Endometrial microvascular endothelial cells (primary cell): ENCODE measurements around the gene IL23A. TPM values are rescaled to one million over a fixed set of nuclear protein-coding genes. Genes with fewer than 3 reads are reported as not detected.

Source experiments
- in situ Hi-C: cut with HindIII; loops from 2 replicates; pipeline ENCODE4 v1.10.0; 2017; ENCODE audit warnings: low sequenced_read_pairs, low pct_unique_long_range_greater_than_20kb; ENCODE audit errors: inconsistent ontology term
- total RNA-seq: library from RNA; depleted of rRNA; stranded (reverse); fragments of >200 nt; gene quantifications from one replicate; pipeline ENCODE4 v1.2.3, GENCODE V29; 2015; ENCODE audit errors: inconsistent ontology term

IL23A gene, protein sequence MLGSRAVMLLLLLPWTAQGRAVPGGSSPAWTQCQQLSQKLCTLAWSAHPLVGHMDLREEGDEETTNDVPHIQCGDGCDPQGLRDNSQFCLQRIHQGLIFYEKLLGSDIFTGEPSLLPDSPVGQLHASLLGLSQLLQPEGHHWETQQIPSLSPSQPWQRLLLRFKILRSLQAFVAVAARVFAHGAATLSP
- not detected for total RNA-seq

DNA sequence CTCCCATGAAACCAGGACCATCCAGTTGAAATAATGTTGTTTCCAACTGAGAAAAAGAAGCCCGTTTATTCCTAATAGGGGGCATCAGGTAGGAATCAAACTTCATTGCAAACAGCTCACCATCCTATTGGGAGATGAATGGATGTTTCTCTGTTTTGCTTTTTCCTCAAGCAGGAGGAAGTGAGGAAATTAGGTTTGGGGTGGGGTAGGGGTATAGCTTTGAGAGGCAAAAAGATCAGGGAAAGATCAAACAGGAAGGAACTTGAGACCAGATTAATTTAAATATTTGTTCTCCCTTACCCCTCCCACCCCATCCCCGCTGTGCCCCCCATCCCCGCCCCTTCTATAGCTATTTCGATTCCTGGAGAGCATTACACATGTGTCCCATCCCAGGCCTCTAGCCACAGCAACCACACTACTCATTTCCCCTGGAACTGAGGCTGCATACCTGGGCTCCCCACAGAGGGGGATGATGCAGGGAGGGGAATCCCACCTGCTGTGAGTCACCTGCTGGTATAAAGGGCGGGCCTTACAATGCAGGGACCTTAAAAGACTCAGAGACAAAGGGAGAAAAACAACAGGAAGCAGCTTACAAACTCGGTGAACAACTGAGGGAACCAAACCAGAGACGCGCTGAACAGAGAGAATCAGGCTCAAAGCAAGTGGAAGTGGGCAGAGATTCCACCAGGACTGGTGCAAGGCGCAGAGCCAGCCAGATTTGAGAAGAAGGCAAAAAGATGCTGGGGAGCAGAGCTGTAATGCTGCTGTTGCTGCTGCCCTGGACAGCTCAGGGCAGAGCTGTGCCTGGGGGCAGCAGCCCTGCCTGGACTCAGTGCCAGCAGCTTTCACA lies at the start of gene IL23A:
TSS of gene IL23A (plus strand) at position 577 of the 850 bp plus-strand sequence. CDS start at position 738, 161 bp downstream.
- in situ Hi-C loops: no loop called here

DNA sequence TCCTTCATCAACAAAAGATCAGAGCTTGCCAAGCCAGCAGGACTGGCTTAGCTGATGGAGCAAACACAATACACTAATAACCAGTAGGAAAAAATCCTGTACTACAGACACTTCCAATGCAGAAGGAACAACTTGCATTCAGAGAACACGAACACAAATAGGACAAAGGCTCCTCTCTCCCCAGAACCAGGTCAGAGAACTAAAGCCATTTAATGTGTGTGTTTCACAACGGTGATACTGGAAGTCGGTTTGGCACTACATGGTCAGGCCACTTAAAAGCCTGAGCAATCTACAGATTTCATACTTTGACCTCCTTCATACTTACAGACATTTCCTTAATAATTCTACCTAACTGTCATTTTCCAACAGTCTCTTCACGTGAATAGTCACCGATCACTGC lies 44.9 kb upstream of the IL23A start:
- in situ Hi-C loops: no loop called here

DNA sequence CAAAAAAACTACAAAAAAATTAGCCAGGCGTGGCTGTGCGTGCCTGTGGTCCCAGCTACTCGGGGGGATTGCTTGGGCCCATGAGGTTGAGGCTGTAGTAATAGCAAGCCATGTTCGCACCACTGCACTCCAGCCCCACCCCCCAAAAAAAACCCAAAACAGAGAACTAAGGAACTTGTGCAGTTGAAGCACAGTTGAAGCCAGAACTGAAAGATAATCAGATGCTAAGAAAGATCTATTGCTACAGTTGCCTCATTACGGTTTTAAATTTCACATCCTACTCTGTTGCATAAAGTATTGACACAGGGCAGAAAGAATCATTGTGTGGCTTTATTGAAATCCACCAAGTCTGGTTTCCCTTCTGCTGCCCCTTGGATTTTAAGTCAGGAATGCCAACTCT lies 42.4 kb upstream of the IL23A start:
- in situ Hi-C loops: no loop called here

DNA sequence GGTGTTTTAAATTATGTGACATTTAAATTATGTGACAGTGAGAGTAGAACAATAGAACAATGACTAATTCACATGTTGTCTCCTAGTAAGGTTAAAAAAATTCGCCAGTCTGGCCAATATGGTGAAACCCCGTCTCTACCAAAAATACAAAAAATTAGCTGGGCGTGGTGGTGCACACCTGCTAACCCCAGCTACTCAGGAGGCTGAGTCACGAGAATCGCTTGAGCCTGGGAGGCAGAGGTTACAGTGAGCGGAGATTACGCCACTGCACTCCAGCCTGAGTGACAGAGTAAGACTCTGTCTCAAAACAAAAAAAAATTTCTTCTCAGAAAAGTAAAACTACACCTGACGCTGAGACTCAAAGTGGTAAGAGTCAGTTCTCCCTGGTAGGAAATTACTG lies 41.3 kb upstream of the IL23A start:
- in situ Hi-C loops: no loop called here

DNA sequence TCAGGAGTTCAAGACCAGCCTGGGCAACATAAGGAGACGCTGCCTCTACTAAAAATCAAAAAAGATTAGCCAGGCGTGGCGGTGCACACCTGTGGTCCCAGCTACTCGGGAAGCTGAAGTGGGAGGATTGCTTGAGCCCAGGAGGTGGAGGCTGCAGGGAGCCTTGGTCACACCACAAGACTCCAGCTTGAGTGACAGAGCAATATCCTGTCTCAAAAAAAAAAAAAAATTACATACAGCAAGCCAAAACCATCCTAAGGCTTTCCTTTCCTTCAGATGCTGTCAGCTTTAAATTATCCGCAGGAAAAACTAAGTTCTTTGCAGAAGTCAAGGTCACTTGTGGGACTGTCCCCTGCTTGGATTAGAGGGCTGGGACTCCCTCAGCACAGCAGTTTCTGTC lies 39.9 kb upstream of the IL23A start:
- in situ Hi-C loops: no loop called here

DNA sequence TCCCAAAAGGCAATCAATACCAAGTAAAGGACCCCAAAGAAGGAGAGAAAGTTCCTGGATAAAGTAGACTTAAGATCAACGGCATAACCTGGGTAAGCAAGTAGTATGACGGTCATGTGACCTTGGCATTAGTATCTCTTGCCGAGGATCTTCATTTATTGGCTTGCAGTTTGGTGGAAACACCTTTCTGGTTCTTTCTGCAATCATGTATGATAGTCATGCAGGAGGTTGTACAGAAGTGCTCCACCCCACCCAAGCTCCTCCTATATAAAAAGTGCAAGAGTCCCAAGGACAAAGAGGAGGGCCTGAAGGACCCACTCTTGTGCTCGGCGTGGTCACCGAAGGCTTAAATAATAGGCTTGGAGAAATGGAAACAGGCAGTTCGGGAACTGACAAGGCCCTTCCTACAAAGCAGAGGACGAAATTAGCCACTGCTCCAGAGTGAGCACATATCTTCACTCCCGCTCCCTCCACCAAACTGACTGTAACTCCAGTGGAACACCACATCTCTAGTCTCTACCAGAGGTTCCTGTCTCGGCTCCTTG lies 39.3 kb upstream of the IL23A start:
- in situ Hi-C loops: no loop called here

DNA sequence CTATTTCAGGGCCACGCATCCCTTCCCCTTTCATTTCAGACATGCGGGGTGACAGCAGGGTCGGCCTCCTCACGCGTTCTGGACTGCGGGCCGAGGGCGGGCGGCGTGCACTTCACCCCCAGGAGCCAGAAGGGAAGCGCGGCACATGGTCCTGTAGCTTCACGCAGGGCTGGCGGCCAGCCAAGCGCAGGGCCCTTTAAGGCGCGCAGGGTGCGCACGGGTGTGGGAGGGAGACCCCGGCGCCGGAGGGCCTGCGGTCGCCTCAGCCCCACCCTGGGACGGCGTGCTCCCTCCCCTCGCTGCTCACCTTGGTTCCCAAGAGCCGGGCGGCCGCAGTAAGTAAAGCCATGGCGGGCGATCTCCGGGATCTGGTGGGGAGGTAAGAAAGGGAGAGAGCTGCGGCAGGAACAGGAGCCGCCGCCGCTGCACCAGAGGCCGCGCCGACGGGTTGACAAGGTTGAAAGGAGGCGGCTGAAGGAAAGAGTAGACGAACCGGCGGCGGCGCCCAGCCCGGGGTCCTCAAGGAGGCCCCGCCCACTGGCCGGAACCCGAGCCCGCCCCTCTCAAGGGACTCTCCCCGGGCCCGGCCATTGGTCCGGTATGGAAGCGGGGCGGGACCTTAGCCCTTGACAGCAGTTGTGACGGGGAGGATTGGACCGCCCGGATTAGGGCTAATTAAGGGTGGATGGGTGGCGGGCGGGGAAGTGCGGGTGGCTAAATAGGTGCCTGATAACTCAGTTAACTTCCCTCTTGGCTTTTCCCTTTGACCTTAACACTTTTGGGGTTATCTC lies 38.6 kb upstream of the IL23A start, which contains the start of gene CS:
TSS of gene CS (minus strand) at position 478 of the 791 bp plus-strand sequence. CDS start at position 349, 129 bp downstream.
- in situ Hi-C loops: no loop called here

DNA sequence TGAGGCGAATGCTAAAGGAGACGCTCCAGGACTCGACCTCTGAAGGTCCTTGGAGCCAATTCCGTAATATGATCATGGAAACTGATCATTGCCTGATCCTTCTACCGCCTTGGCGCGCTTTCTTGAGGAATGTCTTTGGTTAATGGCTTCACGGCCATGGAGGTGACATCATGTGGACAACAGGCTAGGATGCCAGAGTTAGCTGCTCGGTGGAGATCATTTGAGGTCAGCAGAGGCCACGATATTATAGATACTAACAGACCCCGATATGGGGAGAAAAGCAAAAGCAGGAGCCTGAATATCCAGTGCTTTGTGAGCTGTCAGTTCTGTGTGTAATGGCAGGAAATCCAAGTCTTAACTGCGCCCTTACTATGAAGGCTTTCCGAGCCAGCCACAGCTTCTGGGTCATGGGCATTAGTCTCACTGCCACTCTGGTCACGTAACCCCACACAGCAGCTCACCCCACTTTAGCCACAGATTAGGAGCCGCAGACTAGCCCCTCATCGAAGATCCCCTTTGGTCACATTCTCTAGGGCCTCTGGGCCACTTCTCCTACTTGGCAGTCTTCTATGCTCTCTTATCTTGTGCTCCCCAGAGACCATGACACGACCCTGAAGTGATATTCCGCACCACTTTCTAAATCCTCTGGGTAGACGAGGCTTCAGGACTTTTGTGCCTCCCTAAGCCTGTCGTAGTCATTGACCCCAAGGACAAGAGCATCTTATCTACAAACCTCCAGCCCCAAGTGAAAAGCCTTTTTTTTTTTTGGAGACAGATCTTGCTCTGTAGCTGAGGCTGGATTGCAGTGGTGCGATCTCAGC lies 37.8 kb upstream of the IL23A start:
- in situ Hi-C loops: no loop called here

DNA sequence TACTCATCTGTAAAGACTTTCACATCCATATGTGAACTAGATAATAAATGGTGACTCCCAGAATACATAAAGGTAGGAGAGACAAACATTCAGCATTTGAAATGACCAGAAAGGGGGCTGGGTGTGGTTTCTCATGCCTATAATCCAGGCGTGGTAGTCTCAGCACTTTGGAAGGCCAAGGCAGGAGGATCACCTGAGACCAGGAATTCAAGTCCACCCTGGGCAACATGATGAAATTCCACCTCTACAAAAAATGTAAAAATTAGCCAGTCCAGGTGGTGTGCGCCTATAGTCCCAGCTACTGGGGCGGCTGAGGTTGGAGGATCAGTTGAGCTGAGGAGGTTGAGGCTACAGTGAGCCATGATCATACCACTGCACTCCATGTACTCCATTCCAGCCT lies 34.4 kb upstream of the IL23A start:
- in situ Hi-C loops: no loop called here

DNA sequence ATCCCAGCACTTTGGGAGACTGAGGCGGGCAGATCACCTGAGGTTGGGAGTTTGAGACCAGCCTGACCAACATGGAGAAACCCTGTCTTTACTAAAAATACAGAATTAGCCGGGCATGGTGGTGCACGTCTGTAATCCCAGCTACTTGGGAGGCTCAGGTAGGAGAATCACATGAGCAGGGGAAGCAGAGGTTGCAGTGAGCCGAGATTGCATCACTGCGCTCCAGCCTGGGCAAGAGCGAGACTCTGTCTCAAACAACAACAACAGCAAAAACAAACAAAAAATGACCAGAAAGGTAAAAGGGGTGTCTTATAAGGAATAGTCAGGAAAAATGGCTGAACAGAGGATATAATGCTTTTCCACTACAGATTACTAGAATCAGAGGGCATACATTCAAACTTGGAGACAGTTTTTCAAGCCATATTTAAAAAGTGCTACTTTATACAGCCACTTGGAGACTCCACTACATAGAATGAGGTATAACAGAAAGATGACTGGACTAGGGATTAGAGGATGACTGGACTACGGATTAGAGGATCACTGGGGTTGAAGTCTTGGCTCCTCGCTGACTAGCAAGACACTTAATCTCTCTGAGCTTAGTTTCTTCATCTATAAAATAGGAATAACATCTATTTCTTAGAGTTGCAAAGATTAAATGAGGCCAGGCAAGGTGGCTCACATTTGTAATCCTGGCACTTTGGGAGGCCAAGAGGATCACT lies 33.7 kb upstream of the IL23A start:
- in situ Hi-C loops: no loop called here

DNA sequence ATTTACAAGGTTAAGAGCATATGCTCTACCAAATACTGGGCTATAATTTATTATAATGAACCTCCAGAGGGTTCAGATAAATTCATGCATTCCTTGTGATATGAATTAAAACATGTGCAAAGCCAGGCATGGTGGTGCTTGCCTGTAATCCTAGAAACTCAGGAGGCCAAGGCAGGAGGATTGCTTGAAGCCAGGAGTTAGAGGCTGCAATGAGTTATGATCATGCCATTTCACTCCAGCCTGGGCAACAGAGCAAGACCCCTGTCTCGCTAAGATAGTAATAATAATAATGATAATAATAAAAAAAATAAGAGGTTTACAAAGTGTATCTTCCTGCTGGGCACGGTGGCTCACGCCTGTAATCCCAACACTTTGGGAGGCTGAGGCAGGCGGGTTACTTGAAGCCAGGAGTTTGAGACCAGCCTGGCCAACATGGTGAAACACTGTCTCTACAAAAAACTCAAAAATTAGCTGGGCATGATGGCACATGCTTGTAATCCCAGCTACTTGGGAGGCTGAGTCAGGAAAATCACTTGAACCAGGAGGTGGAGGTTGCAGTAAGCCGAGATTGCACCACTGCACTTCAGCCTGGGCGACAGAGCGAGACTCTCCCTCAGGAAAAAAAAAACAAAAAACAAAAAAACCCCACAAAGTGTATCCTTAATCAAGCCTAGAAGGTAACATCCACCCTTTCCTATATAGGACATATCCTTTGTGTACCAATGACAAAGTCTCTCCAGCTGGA lies 31.3 kb upstream of the IL23A start:
- in situ Hi-C loops: no loop called here

DNA sequence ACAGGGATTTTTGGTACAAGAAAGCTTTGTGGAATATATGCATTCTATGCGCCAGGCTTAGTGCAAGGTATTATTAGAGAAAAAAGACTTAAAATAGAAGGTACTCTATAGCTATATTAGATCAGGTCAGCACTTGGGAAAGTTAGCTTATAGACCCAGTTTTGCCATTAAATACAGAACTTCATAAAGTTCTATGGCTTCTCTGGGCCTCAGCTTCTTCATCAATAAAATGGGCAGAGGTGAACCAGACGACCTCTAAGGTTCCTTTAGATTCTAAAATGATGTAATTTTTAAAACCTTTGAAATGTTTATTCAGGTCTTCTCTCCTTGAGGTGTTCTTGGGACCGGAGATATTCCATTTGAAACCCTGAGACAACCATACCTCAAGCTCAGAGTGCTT lies 30.0 kb upstream of the IL23A start:
- in situ Hi-C loops: no loop called here

DNA sequence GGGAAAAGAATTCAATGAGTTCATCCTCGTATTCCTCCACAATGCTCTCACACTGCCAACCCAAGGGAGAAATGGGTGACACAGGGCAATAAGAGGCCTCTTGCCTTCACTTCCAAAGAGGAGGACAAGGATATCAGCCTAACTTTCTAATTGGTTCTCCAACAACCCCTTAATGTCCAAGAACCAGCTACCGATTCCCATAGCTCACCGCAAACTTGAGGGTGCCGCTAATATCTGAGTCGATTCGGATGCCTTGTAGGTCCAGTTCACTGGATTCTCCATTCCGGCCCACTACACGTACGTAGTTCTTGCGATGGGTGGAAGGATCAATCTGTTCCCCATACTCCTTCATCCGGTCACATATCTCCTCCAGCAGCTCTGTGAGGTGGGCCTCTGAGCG lies 27.7 kb upstream of the IL23A start:
- in situ Hi-C loops: no loop called here

DNA sequence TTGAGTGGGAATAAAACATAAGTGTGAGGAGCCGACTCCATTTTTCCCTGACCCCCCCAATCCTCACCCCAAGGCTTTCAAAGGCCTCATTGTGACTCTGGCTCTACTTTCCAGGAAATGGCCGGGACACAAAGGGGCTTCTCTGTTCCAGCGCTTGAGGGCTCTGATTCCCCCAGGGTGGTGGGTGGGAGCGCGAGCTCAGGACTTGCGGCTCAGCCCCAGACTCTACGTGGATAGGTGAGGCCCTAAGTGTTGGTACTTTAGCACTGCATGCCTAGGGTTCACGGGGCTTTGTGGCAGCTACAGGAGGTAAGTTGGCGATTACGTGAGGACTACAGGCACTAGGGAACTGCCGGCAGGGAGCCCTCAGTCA lies 23.4 kb upstream of the IL23A start:
- in situ Hi-C loops: no loop called here

DNA sequence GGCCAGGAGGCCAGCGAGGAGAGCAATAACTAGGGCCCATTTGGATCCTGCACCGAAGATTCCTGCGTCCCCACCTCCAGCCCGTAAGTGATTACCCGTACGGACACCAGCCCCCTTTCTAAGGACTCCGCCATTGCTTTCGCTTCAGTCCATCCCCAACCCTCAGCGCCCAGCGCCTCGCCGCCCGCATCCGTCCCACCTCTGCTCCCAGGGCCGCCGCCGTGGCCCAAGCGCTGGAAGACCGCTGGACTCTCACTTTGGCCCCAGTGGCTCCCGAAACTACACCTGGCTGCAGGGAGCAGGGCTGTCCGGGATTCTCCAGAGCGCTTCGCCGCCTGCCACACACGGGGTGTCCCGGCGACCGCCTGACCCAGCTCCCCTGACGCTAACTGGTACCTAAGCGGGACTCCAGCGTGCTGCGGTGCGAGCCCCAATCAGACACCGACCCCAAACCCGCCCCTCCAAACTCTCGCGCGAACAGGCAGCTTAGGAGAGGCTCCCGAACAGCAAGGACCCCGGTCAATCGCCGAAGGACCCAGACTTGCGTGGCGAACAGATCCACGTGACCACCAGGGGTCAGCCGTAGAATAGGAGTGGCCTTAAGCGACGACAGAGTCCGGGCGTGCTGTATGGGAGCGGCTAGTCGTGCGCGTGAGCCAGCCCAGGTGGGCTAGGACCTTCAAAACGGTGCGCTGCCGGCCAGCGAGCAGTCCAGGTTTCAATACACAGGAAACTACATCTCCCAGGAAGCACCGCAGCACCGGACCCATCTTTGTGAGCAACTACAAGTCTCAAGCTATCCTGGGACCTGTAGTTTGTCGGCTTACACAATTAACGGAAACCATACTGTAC lies 22.8 kb upstream of the IL23A start, which contains the start of gene CNPY2:
TSS of gene CNPY2 (minus strand) at position 367 of the 852 bp plus-strand sequence. CDS start 771 bp downstream, outside the sequence.
- in situ Hi-C loops: no loop called here

DNA sequence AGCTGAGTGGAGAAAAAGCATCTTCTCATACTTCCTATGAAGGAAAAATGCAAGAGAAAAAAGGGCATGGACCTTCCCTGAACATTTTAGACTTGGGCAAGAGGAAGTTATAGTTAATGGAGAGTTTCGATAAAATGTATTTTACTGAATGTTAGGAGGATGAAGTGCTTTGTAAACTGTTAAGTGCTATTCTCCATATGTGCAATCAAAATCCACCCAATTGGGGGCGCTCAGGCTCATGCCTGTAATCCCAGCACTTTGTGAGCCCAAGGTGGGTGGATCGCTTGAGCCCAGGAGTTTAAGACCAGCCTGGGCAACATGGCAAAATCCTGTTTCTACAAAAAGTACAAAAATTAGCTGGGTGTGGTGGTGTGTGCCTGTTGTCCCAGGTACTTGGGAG lies 21.0 kb upstream of the IL23A start:
- in situ Hi-C loops: no loop called here
